ENCODE results near the gene FOXP1.

DNA sequence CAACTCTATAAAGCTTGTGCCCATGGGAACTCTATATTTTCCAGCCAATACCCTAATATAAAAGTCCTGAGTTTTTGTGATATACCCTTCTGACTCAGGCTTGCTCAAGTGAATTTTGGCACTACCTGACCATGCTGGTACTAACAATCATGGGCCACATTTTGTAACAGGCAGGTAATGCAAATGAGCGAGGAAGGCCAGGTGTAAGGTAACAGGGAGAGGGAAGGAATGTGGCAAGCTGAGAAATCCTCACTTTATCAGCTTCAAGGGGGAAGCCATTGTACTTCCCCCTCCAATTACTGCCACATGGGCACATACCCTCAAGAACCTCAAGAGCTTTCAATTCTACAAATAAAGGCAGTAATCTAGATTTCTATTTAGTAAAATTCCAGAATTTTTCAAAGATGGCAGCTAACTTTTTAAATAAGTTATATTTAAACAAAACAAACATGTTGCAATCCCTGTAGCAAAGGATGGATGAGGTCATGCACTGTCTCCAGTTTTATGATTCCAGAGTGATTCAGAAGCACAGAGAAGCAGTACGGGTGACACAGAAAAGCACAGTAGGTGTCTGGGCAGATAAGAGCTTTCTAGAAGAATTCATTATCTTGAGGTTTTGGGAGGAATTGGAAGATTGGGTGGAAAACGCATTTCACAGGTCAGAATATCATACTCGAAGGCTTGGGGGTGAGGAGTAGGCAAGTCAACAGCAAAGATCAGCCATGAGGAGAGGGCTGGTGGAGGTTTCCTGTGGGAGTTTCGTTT lies 87.6 kb downstream of the FOXP1 start:
- TF ChIP-seq, protein P1, sequence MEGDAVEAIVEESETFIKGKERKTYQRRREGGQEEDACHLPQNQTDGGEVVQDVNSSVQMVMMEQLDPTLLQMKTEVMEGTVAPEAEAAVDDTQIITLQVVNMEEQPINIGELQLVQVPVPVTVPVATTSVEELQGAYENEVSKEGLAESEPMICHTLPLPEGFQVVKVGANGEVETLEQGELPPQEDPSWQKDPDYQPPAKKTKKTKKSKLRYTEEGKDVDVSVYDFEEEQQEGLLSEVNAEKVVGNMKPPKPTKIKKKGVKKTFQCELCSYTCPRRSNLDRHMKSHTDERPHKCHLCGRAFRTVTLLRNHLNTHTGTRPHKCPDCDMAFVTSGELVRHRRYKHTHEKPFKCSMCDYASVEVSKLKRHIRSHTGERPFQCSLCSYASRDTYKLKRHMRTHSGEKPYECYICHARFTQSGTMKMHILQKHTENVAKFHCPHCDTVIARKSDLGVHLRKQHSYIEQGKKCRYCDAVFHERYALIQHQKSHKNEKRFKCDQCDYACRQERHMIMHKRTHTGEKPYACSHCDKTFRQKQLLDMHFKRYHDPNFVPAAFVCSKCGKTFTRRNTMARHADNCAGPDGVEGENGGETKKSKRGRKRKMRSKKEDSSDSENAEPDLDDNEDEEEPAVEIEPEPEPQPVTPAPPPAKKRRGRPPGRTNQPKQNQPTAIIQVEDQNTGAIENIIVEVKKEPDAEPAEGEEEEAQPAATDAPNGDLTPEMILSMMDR (IDR thresholded peaks at IDR 0.05; ENCODE audit: low read depth, low read length, missing input control), result no peak
- TF ChIP-seq EGR1 (IDR thresholded peaks at IDR 0.05; ENCODE audit: low read depth in 2 of 2), result no peak
- TF ChIP-seq, protein P2, sequence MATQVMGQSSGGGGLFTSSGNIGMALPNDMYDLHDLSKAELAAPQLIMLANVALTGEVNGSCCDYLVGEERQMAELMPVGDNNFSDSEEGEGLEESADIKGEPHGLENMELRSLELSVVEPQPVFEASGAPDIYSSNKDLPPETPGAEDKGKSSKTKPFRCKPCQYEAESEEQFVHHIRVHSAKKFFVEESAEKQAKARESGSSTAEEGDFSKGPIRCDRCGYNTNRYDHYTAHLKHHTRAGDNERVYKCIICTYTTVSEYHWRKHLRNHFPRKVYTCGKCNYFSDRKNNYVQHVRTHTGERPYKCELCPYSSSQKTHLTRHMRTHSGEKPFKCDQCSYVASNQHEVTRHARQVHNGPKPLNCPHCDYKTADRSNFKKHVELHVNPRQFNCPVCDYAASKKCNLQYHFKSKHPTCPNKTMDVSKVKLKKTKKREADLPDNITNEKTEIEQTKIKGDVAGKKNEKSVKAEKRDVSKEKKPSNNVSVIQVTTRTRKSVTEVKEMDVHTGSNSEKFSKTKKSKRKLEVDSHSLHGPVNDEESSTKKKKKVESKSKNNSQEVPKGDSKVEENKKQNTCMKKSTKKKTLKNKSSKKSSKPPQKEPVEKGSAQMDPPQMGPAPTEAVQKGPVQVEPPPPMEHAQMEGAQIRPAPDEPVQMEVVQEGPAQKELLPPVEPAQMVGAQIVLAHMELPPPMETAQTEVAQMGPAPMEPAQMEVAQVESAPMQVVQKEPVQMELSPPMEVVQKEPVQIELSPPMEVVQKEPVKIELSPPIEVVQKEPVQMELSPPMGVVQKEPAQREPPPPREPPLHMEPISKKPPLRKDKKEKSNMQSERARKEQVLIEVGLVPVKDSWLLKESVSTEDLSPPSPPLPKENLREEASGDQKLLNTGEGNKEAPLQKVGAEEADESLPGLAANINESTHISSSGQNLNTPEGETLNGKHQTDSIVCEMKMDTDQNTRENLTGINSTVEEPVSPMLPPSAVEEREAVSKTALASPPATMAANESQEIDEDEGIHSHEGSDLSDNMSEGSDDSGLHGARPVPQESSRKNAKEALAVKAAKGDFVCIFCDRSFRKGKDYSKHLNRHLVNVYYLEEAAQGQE (IDR thresholded peaks at IDR 0.05), result no peak
- TF ChIP-seq RXRA (IDR thresholded peaks at IDR 0.05), result no peak
- no peak for TF ChIP-seq HNF4G (IDR thresholded peaks at IDR 0.05)
